ENCODE results near the gene PCDHB8. TPM values are rescaled to one million over a fixed set of nuclear protein-coding genes. Genes with fewer than 3 reads are reported as not detected.
"Not testable (repeated sequence)": the region's sequence is repeated elsewhere in the genome, so short reads cannot be mapped to it uniquely, and the experiment has no call there.

Gene PCDHB8
- total and polyA plus RNA-seq, 2 donors from 2014 or later: 0.56 to 3.7 TPM

DNA sequence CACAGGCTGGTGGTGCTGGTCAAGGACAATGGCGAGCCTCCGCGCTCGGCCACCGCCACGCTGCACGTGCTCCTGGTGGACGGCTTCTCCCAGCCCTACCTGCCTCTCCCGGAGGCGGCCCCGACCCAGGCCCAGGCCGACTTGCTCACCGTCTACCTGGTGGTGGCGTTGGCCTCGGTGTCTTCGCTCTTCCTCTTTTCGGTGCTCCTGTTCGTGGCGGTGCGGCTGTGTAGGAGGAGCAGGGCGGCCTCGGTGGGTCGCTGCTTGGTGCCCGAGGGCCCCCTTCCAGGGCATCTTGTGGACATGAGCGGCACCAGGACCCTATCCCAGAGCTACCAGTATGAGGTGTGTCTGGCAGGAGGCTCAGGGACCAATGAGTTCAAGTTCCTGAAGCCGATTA, 38.4 kb downstream of the PCDHB8 start:
- DNase-seq; H3K27me3 ChIP-seq (ENCODE audit: control insufficient read depth, insufficient read depth, low read length); H3K9ac ChIP-seq (ENCODE audit: low read length in 3 of 3); FAIRE-seq; H3K36me3 ChIP-seq (ENCODE audit: control insufficient read depth in 2 of 3, insufficient read depth in 3 of 3, low read length in 3 of 3); H3K4me1 ChIP-seq (ENCODE audit: control insufficient read depth in 2 of 3, insufficient read depth in 2 of 3, low read depth in 1 of 3, low read length in 3 of 3); intact Hi-C loops (cut with DNase I); H3K27ac ChIP-seq (ENCODE audit: low read depth in 2 of 2, low read length in 2 of 2); H3K4me3 ChIP-seq (ENCODE audit: low read length in 3 of 3): not testable (repeated sequence)
- peaks cover 0 to 43% (median 17%) of the 10 kb centered on the region in 3 donors for H3K9me3 ChIP-seq (ENCODE audit: control insufficient read depth in 2 of 3, insufficient read depth in 1 of 3, low read length in 3 of 3)

DNA sequence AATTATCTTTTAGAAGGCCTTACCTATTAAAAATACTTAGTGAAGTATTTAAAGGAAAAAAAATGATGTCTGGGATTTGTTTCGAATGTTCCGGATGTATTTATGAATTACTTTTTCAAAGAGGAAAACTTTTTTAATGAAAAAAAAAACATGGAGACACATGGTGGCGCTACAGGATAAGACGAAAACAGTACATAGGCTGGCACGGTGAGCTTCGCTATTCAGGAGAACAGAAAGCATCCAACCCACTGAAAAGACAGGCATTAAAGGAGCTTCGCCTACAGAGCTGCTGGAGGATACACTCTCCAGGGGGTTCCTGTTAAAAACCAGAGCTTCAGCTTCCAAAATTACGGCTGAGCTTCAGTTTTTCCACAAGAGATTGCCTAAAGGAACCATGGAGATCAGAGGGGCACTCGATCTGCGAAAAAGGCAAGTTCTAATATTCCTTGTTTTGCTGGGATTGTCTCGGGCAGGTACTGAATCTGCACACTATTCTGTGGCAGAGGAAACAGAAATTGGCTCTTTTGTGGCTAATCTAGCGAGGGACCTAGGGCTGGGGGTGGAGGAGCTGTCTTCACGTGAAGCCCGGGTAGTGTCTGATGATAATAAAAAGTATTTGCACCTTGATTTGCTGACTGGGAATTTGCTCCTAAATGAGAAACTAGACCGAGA, 45.7 kb downstream of the PCDHB8 start, which contains the start of gene PCDHB14:
Gene PCDHB14 (plus strand): TSS at position 232 of the 672 bp plus-strand sequence. CDS start 163 bp downstream, at position 395.
- intact Hi-C loops (cut with DNase I): no loop called here
- peak within 1 kb of the TSS; percentile 28 to 50 (median 44) for H3K4me3 ChIP-seq (ENCODE audit: low read length in 3 of 3)
- peaks cover 0 to 47% (median 8%) of the 10 kb centered on the region in 3 donors for H3K9me3 ChIP-seq (ENCODE audit: control insufficient read depth in 2 of 3, insufficient read depth in 1 of 3, low read length in 3 of 3)

DNA sequence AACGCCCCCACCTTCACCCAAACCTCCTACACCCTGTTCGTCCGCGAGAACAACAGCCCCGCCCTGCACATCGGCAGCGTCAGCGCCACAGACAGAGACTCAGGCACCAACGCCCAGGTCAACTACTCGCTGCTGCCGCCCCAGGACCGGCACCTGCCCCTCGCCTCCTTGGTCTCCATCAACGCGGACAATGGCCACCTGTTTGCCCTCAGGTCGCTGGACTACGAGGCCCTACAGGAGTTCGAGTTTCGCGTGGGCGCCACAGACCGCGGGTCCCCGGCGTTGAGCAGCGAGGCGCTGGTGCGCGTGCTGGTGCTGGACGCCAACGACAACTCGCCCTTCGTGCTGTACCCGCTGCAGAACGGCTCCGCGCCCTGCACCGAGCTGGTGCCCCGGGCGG, 47.3 kb downstream of the PCDHB8 start:
- H3K4me3 ChIP-seq (ENCODE audit: low read length in 3 of 3); H3K9ac ChIP-seq (ENCODE audit: low read length in 3 of 3); H3K27ac ChIP-seq (ENCODE audit: low read depth in 2 of 2, low read length in 2 of 2); H3K4me1 ChIP-seq (ENCODE audit: control insufficient read depth in 2 of 3, insufficient read depth in 2 of 3, low read depth in 1 of 3, low read length in 3 of 3); intact Hi-C loops (cut with DNase I); DNase-seq; H3K36me3 ChIP-seq (ENCODE audit: control insufficient read depth in 2 of 3, insufficient read depth in 3 of 3, low read length in 3 of 3); H3K27me3 ChIP-seq (ENCODE audit: control insufficient read depth, insufficient read depth, low read length); FAIRE-seq: not testable (repeated sequence)
- H3K9me3 ChIP-seq (ENCODE audit: control insufficient read depth in 2 of 3, insufficient read depth in 1 of 3, low read length in 3 of 3): peaks cover 0 to 38% (median 5%) of the 10 kb centered on the region in 3 donors

More for the DNA sequence above, 45.7 kb downstream of the PCDHB8 start, which contains the start of gene PCDHB14:
- Histone ChIP-seq H3K4me1 (ENCODE audit: control insufficient read depth in 2 of 3, insufficient read depth in 2 of 3, low read depth in 1 of 3, low read length in 3 of 3) (no peaks in the 10 kb centered on the region), H3K27ac (ENCODE audit: low read depth in 2 of 2, low read length in 2 of 2) (no peak within 1 kb of the TSS), H3K36me3 (ENCODE audit: control insufficient read depth in 2 of 3, insufficient read depth in 3 of 3, low read length in 3 of 3) (no peaks in the 10 kb centered on the region), H3K9ac (ENCODE audit: low read length in 3 of 3) (peak within 1 kb of the TSS in 1 of 3 donors; percentile 9), H3K27me3 (ENCODE audit: control insufficient read depth, insufficient read depth, low read length) (no peaks in the 10 kb centered on the region)
- TF ChIP-seq, protein P1, sequence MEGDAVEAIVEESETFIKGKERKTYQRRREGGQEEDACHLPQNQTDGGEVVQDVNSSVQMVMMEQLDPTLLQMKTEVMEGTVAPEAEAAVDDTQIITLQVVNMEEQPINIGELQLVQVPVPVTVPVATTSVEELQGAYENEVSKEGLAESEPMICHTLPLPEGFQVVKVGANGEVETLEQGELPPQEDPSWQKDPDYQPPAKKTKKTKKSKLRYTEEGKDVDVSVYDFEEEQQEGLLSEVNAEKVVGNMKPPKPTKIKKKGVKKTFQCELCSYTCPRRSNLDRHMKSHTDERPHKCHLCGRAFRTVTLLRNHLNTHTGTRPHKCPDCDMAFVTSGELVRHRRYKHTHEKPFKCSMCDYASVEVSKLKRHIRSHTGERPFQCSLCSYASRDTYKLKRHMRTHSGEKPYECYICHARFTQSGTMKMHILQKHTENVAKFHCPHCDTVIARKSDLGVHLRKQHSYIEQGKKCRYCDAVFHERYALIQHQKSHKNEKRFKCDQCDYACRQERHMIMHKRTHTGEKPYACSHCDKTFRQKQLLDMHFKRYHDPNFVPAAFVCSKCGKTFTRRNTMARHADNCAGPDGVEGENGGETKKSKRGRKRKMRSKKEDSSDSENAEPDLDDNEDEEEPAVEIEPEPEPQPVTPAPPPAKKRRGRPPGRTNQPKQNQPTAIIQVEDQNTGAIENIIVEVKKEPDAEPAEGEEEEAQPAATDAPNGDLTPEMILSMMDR (IDR thresholded peaks at IDR 0.05; ENCODE audit: borderline replicate concordance, extremely low read depth, insufficient read depth): no peak
- FAIRE-seq: no peak
- DNase-seq: peak in 2 of 5 donors; percentile 29 to 31

DNA sequence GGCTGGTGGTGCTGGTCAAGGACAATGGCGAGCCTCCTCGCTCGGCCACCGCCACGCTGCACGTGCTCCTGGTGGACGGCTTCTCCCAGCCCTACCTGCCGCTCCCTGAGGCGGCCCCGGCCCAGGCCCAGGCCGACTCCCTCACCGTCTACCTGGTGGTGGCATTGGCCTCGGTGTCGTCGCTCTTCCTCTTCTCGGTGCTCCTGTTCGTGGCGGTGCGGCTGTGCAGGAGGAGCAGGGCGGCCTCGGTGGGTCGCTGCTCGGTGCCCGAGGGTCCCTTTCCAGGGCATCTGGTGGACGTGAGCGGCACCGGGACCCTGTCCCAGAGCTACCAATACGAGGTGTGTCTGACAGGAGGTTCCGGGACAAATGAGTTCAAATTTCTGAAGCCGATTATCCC, 47.8 kb downstream of the PCDHB8 start:
- intact Hi-C loops (cut with DNase I); FAIRE-seq; H3K27ac ChIP-seq (ENCODE audit: low read depth in 2 of 2, low read length in 2 of 2); H3K27me3 ChIP-seq (ENCODE audit: control insufficient read depth, insufficient read depth, low read length); H3K4me1 ChIP-seq (ENCODE audit: control insufficient read depth in 2 of 3, insufficient read depth in 2 of 3, low read depth in 1 of 3, low read length in 3 of 3); H3K9ac ChIP-seq (ENCODE audit: low read length in 3 of 3); DNase-seq; H3K36me3 ChIP-seq (ENCODE audit: control insufficient read depth in 2 of 3, insufficient read depth in 3 of 3, low read length in 3 of 3); H3K4me3 ChIP-seq (ENCODE audit: low read length in 3 of 3): not testable (repeated sequence)
- peaks cover 0 to 34% (median 8%) of the 10 kb centered on the region in 3 donors for H3K9me3 ChIP-seq (ENCODE audit: control insufficient read depth in 2 of 3, insufficient read depth in 1 of 3, low read length in 3 of 3)

Other genes starting within 250 kb of the PCDHB8 start
Only the 30 nearest of the 36 such genes appear.
- gene PCDHAC2, start 211.3 kb upstream of the PCDHB8 start, total RNA-seq: 3.6 TPM
- gene PCDHAC2, start 211.3 kb upstream of the PCDHB8 start, polyA plus RNA-seq (ENCODE audit: insufficient read depth, low read depth, low replicate concordance): 0.30 TPM
- gene PCDHB1, start 126.4 kb upstream of the PCDHB8 start, total RNA-seq: 0.50 TPM
- gene PCDHB1, start 126.4 kb upstream of the PCDHB8 start, polyA plus RNA-seq (ENCODE audit: insufficient read depth, low read depth, low replicate concordance): 0.09 TPM
- 2.9 TPM for gene PCDHB2, start 83.2 kb upstream of the PCDHB8 start, total RNA-seq
- 2.2 TPM for gene PCDHB2, start 83.2 kb upstream of the PCDHB8 start, polyA plus RNA-seq (ENCODE audit: insufficient read depth, low read depth, low replicate concordance)
- 3.1 TPM for gene PCDHB3, start 77.3 kb upstream of the PCDHB8 start, total RNA-seq
- 2.3 TPM for gene PCDHB3, start 77.3 kb upstream of the PCDHB8 start, polyA plus RNA-seq (ENCODE audit: insufficient read depth, low read depth, low replicate concordance)
- gene PCDHB4, start 56.0 kb upstream of the PCDHB8 start, total RNA-seq: 5.8 TPM
- 0.90 TPM for gene PCDHB4, start 56.0 kb upstream of the PCDHB8 start, polyA plus RNA-seq (ENCODE audit: insufficient read depth, low read depth, low replicate concordance)
- gene PCDHB5, start 42.6 kb upstream of the PCDHB8 start, total RNA-seq: 7.5 TPM
- gene PCDHB5, start 42.6 kb upstream of the PCDHB8 start, polyA plus RNA-seq (ENCODE audit: insufficient read depth, low read depth, low replicate concordance): 2.1 TPM
- 2.0 TPM for gene PCDHB6, start 27.7 kb upstream of the PCDHB8 start, total RNA-seq
- 0.32 TPM for gene PCDHB6, start 27.7 kb upstream of the PCDHB8 start, polyA plus RNA-seq (ENCODE audit: insufficient read depth, low read depth, low replicate concordance)
- gene PCDHB7, start 5.1 kb upstream of the PCDHB8 start, total RNA-seq: 2.3 TPM
- 0.97 TPM for gene PCDHB7, start 5.1 kb upstream of the PCDHB8 start, polyA plus RNA-seq (ENCODE audit: insufficient read depth, low read depth, low replicate concordance)
- 5.1 TPM for gene PCDHB16, start 4.6 kb downstream of the PCDHB8 start, total RNA-seq
- 0.67 TPM for gene PCDHB16, start 4.6 kb downstream of the PCDHB8 start, polyA plus RNA-seq (ENCODE audit: insufficient read depth, low read depth, low replicate concordance)
- 2.4 TPM for gene PCDHB9, start 9.4 kb downstream of the PCDHB8 start, total RNA-seq
- gene PCDHB9, start 9.4 kb downstream of the PCDHB8 start, polyA plus RNA-seq (ENCODE audit: insufficient read depth, low read depth, low replicate concordance): 0.47 TPM
- 2.3 TPM for gene PCDHB10, start 14.6 kb downstream of the PCDHB8 start, total RNA-seq
- 0.73 TPM for gene PCDHB10, start 14.6 kb downstream of the PCDHB8 start, polyA plus RNA-seq (ENCODE audit: insufficient read depth, low read depth, low replicate concordance)
- gene PCDHB11, start 21.8 kb downstream of the PCDHB8 start, total RNA-seq: 4.3 TPM
- 0.47 TPM for gene PCDHB11, start 21.8 kb downstream of the PCDHB8 start, polyA plus RNA-seq (ENCODE audit: insufficient read depth, low read depth, low replicate concordance)
- gene PCDHB12, start 30.9 kb downstream of the PCDHB8 start, total RNA-seq: 2.5 TPM
- gene PCDHB12, start 30.9 kb downstream of the PCDHB8 start, polyA plus RNA-seq (ENCODE audit: insufficient read depth, low read depth, low replicate concordance): 0.77 TPM
- 5.9 TPM for gene PCDHB13, start 36.1 kb downstream of the PCDHB8 start, total RNA-seq
- 0.86 TPM for gene PCDHB13, start 36.1 kb downstream of the PCDHB8 start, polyA plus RNA-seq (ENCODE audit: insufficient read depth, low read depth, low replicate concordance)
- 6.2 TPM for gene PCDHB14, start 45.6 kb downstream of the PCDHB8 start, total RNA-seq
- 2.0 TPM for gene PCDHB14, start 45.6 kb downstream of the PCDHB8 start, polyA plus RNA-seq (ENCODE audit: insufficient read depth, low read depth, low replicate concordance)
- gene PCDHB15, start 67.6 kb downstream of the PCDHB8 start, total RNA-seq: 6.0 TPM
- gene PCDHB15, start 67.6 kb downstream of the PCDHB8 start, polyA plus RNA-seq (ENCODE audit: insufficient read depth, low read depth, low replicate concordance): 1.8 TPM
- gene SLC25A2, start 126.3 kb downstream of the PCDHB8 start, total RNA-seq: 0.94 TPM
- gene SLC25A2, start 126.3 kb downstream of the PCDHB8 start, polyA plus RNA-seq (ENCODE audit: insufficient read depth, low read depth, low replicate concordance): not detected
- 73.5 TPM for gene TAF7, start 143.0 kb downstream of the PCDHB8 start, total RNA-seq
- gene TAF7, start 143.0 kb downstream of the PCDHB8 start, polyA plus RNA-seq (ENCODE audit: insufficient read depth, low read depth, low replicate concordance): 71.3 TPM
- 0.69 TPM for gene PCDHGA1, start 152.7 kb downstream of the PCDHB8 start, total RNA-seq
- gene PCDHGA1, start 152.7 kb downstream of the PCDHB8 start, polyA plus RNA-seq (ENCODE audit: insufficient read depth, low read depth, low replicate concordance): 0.19 TPM
- gene PCDHGA2, start 161.0 kb downstream of the PCDHB8 start, total RNA-seq: 4.7 TPM
- gene PCDHGA2, start 161.0 kb downstream of the PCDHB8 start, polyA plus RNA-seq (ENCODE audit: insufficient read depth, low read depth, low replicate concordance): 0.73 TPM
- 4.0 TPM for gene PCDHGA3, start 166.0 kb downstream of the PCDHB8 start, total RNA-seq
- gene PCDHGA3, start 166.0 kb downstream of the PCDHB8 start, polyA plus RNA-seq (ENCODE audit: insufficient read depth, low read depth, low replicate concordance): 0.22 TPM
- 2.9 TPM for gene PCDHGB1, start 172.3 kb downstream of the PCDHB8 start, total RNA-seq
- gene PCDHGB1, start 172.3 kb downstream of the PCDHB8 start, polyA plus RNA-seq (ENCODE audit: insufficient read depth, low read depth, low replicate concordance): 0.37 TPM
- gene PCDHGA4, start 177.2 kb downstream of the PCDHB8 start, total RNA-seq: 3.9 TPM
- gene PCDHGA4, start 177.2 kb downstream of the PCDHB8 start, polyA plus RNA-seq (ENCODE audit: insufficient read depth, low read depth, low replicate concordance): 0.13 TPM
- gene PCDHGB2, start 182.2 kb downstream of the PCDHB8 start, total RNA-seq: 4.0 TPM
- gene PCDHGB2, start 182.2 kb downstream of the PCDHB8 start, polyA plus RNA-seq (ENCODE audit: insufficient read depth, low read depth, low replicate concordance): not detected
- 2.8 TPM for gene PCDHGA5, start 186.4 kb downstream of the PCDHB8 start, total RNA-seq
- not detected for gene PCDHGA5, start 186.4 kb downstream of the PCDHB8 start, polyA plus RNA-seq (ENCODE audit: insufficient read depth, low read depth, low replicate concordance)
- gene PCDHGB3, start 192.5 kb downstream of the PCDHB8 start, total RNA-seq: 4.4 TPM
- 0.15 TPM for gene PCDHGB3, start 192.5 kb downstream of the PCDHB8 start, polyA plus RNA-seq (ENCODE audit: insufficient read depth, low read depth, low replicate concordance)
- 7.2 TPM for gene PCDHGA6, start 196.1 kb downstream of the PCDHB8 start, total RNA-seq
- 0.34 TPM for gene PCDHGA6, start 196.1 kb downstream of the PCDHB8 start, polyA plus RNA-seq (ENCODE audit: insufficient read depth, low read depth, low replicate concordance)
- gene PCDHGA7, start 205.0 kb downstream of the PCDHB8 start, total RNA-seq: 4.1 TPM
- 0.49 TPM for gene PCDHGA7, start 205.0 kb downstream of the PCDHB8 start, polyA plus RNA-seq (ENCODE audit: insufficient read depth, low read depth, low replicate concordance)
- 6.1 TPM for gene PCDHGB4, start 209.9 kb downstream of the PCDHB8 start, total RNA-seq
- gene PCDHGB4, start 209.9 kb downstream of the PCDHB8 start, polyA plus RNA-seq (ENCODE audit: insufficient read depth, low read depth, low replicate concordance): 1.0 TPM
- 1.8 TPM for gene PCDHGA8, start 214.8 kb downstream of the PCDHB8 start, total RNA-seq
- gene PCDHGA8, start 214.8 kb downstream of the PCDHB8 start, polyA plus RNA-seq (ENCODE audit: insufficient read depth, low read depth, low replicate concordance): 0.09 TPM

All from kidney (tissue), 14 donors.